Activated T-cell treated with anti-CD3 and anti-CD28 coated beads, Interleukin-2, amount 50 U/mL, for 72 hours (primary cell): ENCODE results near the gene KRT34. TPM values are rescaled to one million over a fixed set of nuclear protein-coding genes. Genes with fewer than 3 reads are reported as not detected.
"Not testable (repeated sequence)": the region's sequence is repeated elsewhere in the genome, so short reads cannot be mapped to it uniquely, and the experiment has no call there.

Experiments used
- ATAC-seq, 2 donors: fragments of 150-1000 bp; cut with Tn5 transposase; replicated peaks in 1 of 2; 2 replicates each; pipeline ENCODE4 v1.10.0; 2021; ENCODE audit warnings: moderate library complexity in 2 of 2, mild to moderate bottlenecking in 1 of 2
- DNase-seq, 2 donors: peaks; one replicate each; pipeline ENCODE4 v3.0.0; 2021 to 2022; ENCODE audit warnings: mixed read lengths in 1 of 2
- H3K27ac Mint-ChIP-seq: one replicate; pipeline ENCODE4 v1.8.0; 2022; ENCODE audit warnings: mild to moderate bottlenecking, moderate library complexity, mixed read lengths
- H3K27me3 Mint-ChIP-seq: one replicate; pipeline ENCODE4 v1.8.0; 2022; ENCODE audit warnings: low read depth, mixed read lengths
- H3K36me3 Mint-ChIP-seq, 2 donors: one replicate each; pipeline ENCODE4 v1.8.0; 2022; ENCODE audit warnings: mixed read lengths in 2 of 2, mild to moderate bottlenecking in 1 of 2; ENCODE audit not compliant: insufficient read depth in 2 of 2
- H3K4me1 Mint-ChIP-seq: one replicate; pipeline ENCODE4 v1.8.0; 2022; ENCODE audit warnings: low read depth, mixed read lengths
- H3K4me3 Mint-ChIP-seq, 2 donors: one replicate each; pipeline ENCODE4 v1.8.0; 2022; ENCODE audit warnings: mild to moderate bottlenecking in 2 of 2, mixed read lengths in 2 of 2, moderate library complexity in 2 of 2
- H3K9me3 Mint-ChIP-seq, 2 donors: one replicate each; pipeline ENCODE4 v1.8.0; 2022; ENCODE audit warnings: mixed read lengths in 2 of 2
- total RNA-seq, 2 donors: library from RNA; stranded (reverse); gene quantifications; one replicate each; pipeline ENCODE4 v1.2.3, GENCODE V29; 2022

Gene KRT34
- total RNA-seq, 2 donors from 2014 or later, result not detected

- H3K4me3 Mint-ChIP-seq, H3K9me3 Mint-ChIP-seq, H3K27me3 Mint-ChIP-seq, H3K27ac Mint-ChIP-seq, DNase-seq, ATAC-seq: not testable (repeated sequence)
- Mint-ChIP-seq H3K4me1 (peaks cover 19% of the 10 kb centered on the region), H3K36me3 (peaks cover 7 to 11% of the 10 kb centered on the region in 2 donors)
Observed at GRCh38 chr17:41346421-41346820, 35.7 kb downstream of the KRT34 start.

- DNase-seq, result no peak
- H3K4me1 Mint-ChIP-seq, result peaks cover 23% of the 10 kb centered on the region
- peaks cover 10% of the 10 kb centered on the region for H3K27me3 Mint-ChIP-seq
- peaks cover 7 to 11% of the 10 kb centered on the region in 2 donors for H3K36me3 Mint-ChIP-seq
- H3K9me3 Mint-ChIP-seq, result peaks cover 6% of the 10 kb centered on the region in 2 donors
- H3K4me3 Mint-ChIP-seq, result no peak overlapping the region
- ATAC-seq, result no peak
- H3K27ac Mint-ChIP-seq, result no peak overlapping the region
Observed at GRCh38 chr17:41345992-41346391, 36.1 kb downstream of the KRT34 start.

GRCh38 chr17:41343029-41343428 is 39.1 kb downstream of the KRT34 start:
- H3K36me3 Mint-ChIP-seq, result peaks cover 7 to 11% of the 10 kb centered on the region in 2 donors
- peaks cover 53% of the 10 kb centered on the region for H3K4me1 Mint-ChIP-seq
- H3K27me3 Mint-ChIP-seq, result peaks cover 28% of the 10 kb centered on the region
- ATAC-seq (no peak), DNase-seq (no peak)
- H3K9me3 Mint-ChIP-seq, result peaks cover 6% of the 10 kb centered on the region in 2 donors
- no peak overlapping the region for H3K4me3 Mint-ChIP-seq
- no peak overlapping the region for H3K27ac Mint-ChIP-seq

- peak overlapping the region; percentile 41 for H3K27ac Mint-ChIP-seq
- H3K4me3 Mint-ChIP-seq, result peak overlapping the region; percentile 46 to 56
- DNase-seq (peak; percentile 64 to 77), ATAC-seq (peak; percentile 68 to 73)
- H3K4me1 Mint-ChIP-seq, result peaks cover 56% of the 10 kb centered on the region
- peaks cover 6% of the 10 kb centered on the region in 2 donors for H3K9me3 Mint-ChIP-seq
- H3K36me3 Mint-ChIP-seq, result peaks cover 7 to 11% of the 10 kb centered on the region in 2 donors
- peaks cover 28% of the 10 kb centered on the region for H3K27me3 Mint-ChIP-seq
Observed at GRCh38 chr17:41340934-41341861, 40.9 kb downstream of the KRT34 start.

GRCh38 chr17:41340494-41340893 is 41.6 kb downstream of the KRT34 start:
- peak overlapping the region; percentile 46 to 56 for H3K4me3 Mint-ChIP-seq

GRCh38 chr17:41339571-41340172 is 42.4 kb downstream of the KRT34 start:
- no peak for ATAC-seq
- Mint-ChIP-seq H3K27ac (peak overlapping the region; percentile 2), H3K36me3 (peaks cover 7 to 11% of the 10 kb centered on the region in 2 donors), H3K9me3 (peaks cover 6% of the 10 kb centered on the region in 2 donors), H3K4me1 (peaks cover 70% of the 10 kb centered on the region), H3K4me3 (peak overlapping the region; percentile 24 to 28), H3K27me3 (peaks cover 28% of the 10 kb centered on the region)
- DNase-seq, result no peak

More at GRCh38 chr17:41340494-41340893, 41.6 kb downstream of the KRT34 start:
- ATAC-seq (no peak), DNase-seq (no peak)
- H3K36me3 Mint-ChIP-seq, result peaks cover 7 to 11% of the 10 kb centered on the region in 2 donors
- peaks cover 6% of the 10 kb centered on the region in 2 donors for H3K9me3 Mint-ChIP-seq
- peaks cover 62% of the 10 kb centered on the region for H3K4me1 Mint-ChIP-seq
- peaks cover 28% of the 10 kb centered on the region for H3K27me3 Mint-ChIP-seq
- H3K27ac Mint-ChIP-seq, result peak overlapping the region; percentile 2

- peaks cover 7 to 11% of the 10 kb centered on the region in 2 donors for H3K36me3 Mint-ChIP-seq
- peak overlapping the region; percentile 24 to 28 for H3K4me3 Mint-ChIP-seq
- ATAC-seq (peak; percentile 75 to 78), DNase-seq (peak; percentile 56 to 62)
- peaks cover 6% of the 10 kb centered on the region in 2 donors for H3K9me3 Mint-ChIP-seq
- H3K27ac Mint-ChIP-seq, result peak overlapping the region; percentile 62
- H3K27me3 Mint-ChIP-seq, result peaks cover 28% of the 10 kb centered on the region
- H3K4me1 Mint-ChIP-seq, result peaks cover 77% of the 10 kb centered on the region
Observed at GRCh38 chr17:41338961-41339485, 43.1 kb downstream of the KRT34 start.

GRCh38 chr17:41335747-41336146 is 46.4 kb downstream of the KRT34 start:
- H3K27me3 Mint-ChIP-seq, result peaks cover 16% of the 10 kb centered on the region
- ATAC-seq (no peak), DNase-seq (no peak)
- peak overlapping the region; percentile 36 for H3K27ac Mint-ChIP-seq
- no peaks in the 10 kb centered on the region for H3K9me3 Mint-ChIP-seq
- no peaks in the 10 kb centered on the region for H3K36me3 Mint-ChIP-seq
- no peak overlapping the region for H3K4me3 Mint-ChIP-seq
- H3K4me1 Mint-ChIP-seq, result peaks cover 55% of the 10 kb centered on the region

- Mint-ChIP-seq H3K36me3 (no peaks in the 10 kb centered on the region), H3K4me1 (peaks cover 44% of the 10 kb centered on the region), H3K9me3 (no peaks in the 10 kb centered on the region), H3K27me3 (peaks cover 5% of the 10 kb centered on the region), H3K4me3 (no peak overlapping the region), H3K27ac (no peak overlapping the region)
- no peak for DNase-seq
- no peak for ATAC-seq
Observed at GRCh38 chr17:41334385-41335305, 47.5 kb downstream of the KRT34 start.

- H3K4me1 Mint-ChIP-seq, result peaks cover 37% of the 10 kb centered on the region
- no peaks in the 10 kb centered on the region for H3K9me3 Mint-ChIP-seq
- no peaks in the 10 kb centered on the region for H3K27me3 Mint-ChIP-seq
- H3K27ac Mint-ChIP-seq, result no peak overlapping the region
- no peak overlapping the region for H3K4me3 Mint-ChIP-seq
- DNase-seq (no peak), ATAC-seq (no peak)
- H3K36me3 Mint-ChIP-seq, result no peaks in the 10 kb centered on the region
Observed at GRCh38 chr17:41333836-41334235, 48.3 kb downstream of the KRT34 start.

GRCh38 chr17:41333098-41333497 is 49.0 kb downstream of the KRT34 start:
- Mint-ChIP-seq H3K27ac (no peak overlapping the region), H3K27me3 (no peaks in the 10 kb centered on the region), H3K4me3 (no peak overlapping the region), H3K9me3 (no peaks in the 10 kb centered on the region), H3K36me3 (no peaks in the 10 kb centered on the region), H3K4me1 (peaks cover 35% of the 10 kb centered on the region)
- ATAC-seq (no peak), DNase-seq (no peak)

- ATAC-seq (no peak), DNase-seq (no peak)
- peaks cover 34% of the 10 kb centered on the region for H3K4me1 Mint-ChIP-seq
- no peaks in the 10 kb centered on the region for H3K9me3 Mint-ChIP-seq
- no peak overlapping the region for H3K4me3 Mint-ChIP-seq
- no peaks in the 10 kb centered on the region for H3K27me3 Mint-ChIP-seq
- H3K36me3 Mint-ChIP-seq, result no peaks in the 10 kb centered on the region
- H3K27ac Mint-ChIP-seq, result no peak overlapping the region
Observed at GRCh38 chr17:41332239-41332638, 49.9 kb downstream of the KRT34 start.
